Measurements from ENCODE around the gene AMPD3. TPM values are rescaled to one million over a fixed set of nuclear protein-coding genes. Genes with fewer than 3 reads are reported as not detected.
A peak's percentile ranks its signal among the peaks of the same experiment; 100 is the strongest.

AMPD3 gene
- total RNA-seq, 1 donor from 2014 or later: 2.2 TPM

- Mint-ChIP-seq H3K4me1 (ENCODE audit: low read depth) (peaks cover 31% of the 10 kb centered on the region), H3K4me3 (ENCODE audit: unreplicated experiment) (no peak overlapping the region), H3K27me3 (ENCODE audit: low read depth) (peaks cover 7% of the 10 kb centered on the region), H3K27ac (ENCODE audit: unreplicated experiment) (no peak overlapping the region), H3K9me3 (ENCODE audit: low read depth) (no peaks in the 10 kb centered on the region), H3K36me3 (ENCODE audit: low read depth) (no peaks in the 10 kb centered on the region)
- DNase-seq (ENCODE audit: low spot score): no peak
- TF ChIP-seq, protein P1, sequence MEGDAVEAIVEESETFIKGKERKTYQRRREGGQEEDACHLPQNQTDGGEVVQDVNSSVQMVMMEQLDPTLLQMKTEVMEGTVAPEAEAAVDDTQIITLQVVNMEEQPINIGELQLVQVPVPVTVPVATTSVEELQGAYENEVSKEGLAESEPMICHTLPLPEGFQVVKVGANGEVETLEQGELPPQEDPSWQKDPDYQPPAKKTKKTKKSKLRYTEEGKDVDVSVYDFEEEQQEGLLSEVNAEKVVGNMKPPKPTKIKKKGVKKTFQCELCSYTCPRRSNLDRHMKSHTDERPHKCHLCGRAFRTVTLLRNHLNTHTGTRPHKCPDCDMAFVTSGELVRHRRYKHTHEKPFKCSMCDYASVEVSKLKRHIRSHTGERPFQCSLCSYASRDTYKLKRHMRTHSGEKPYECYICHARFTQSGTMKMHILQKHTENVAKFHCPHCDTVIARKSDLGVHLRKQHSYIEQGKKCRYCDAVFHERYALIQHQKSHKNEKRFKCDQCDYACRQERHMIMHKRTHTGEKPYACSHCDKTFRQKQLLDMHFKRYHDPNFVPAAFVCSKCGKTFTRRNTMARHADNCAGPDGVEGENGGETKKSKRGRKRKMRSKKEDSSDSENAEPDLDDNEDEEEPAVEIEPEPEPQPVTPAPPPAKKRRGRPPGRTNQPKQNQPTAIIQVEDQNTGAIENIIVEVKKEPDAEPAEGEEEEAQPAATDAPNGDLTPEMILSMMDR (IDR thresholded peaks at IDR 0.05): no peak
These were observed 1.8 kb upstream of the AMPD3 start for GRCh38 chr11:10453261-10453660.

DNA sequence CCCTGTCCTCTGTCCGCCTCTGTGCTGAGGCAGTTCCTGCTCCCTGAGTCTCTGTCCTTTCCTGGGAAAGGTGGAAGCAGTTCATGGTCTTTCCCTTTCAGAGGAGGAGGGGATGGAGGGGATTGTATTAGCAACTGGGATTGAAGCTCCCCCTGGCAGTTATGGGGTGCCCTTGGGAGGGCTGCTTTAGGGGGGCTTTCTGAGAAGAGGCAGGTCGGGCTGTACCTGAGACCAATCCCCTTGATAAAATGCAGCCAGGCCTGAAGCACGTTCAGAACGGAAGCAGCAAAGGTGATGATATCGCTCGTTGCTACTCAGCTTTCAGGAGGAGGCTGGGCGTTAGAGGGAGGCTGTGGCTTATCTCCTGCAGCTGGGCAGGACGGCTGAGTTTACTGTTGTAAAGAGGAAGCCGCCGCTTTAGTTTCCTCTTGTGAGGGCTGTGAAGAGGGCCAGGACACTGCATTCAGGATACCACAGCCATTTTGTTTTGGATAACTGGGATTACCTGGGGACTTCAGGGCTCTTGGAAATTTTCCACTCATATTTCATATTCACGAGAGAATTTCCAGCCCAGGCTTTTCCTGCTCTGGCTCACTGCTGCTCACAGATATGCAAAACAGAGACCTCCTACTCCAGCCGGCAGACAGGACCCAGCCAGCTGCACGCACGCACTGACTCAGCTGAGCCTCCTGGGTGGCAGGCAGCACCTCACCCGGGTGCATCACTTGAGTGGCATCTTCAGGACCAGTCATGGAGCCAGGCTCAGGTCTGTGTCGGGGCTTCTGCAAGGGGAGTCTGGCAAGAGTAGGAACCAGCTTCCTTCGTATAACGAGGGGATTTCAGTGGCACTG is 798 bp downstream of the AMPD3 start:
- TF ChIP-seq, protein P1 (IDR thresholded peaks at IDR 0.05): no peak
- H3K9me3 Mint-ChIP-seq (ENCODE audit: low read depth): no peaks in the 10 kb centered on the region
- H3K27ac Mint-ChIP-seq (ENCODE audit: unreplicated experiment): peak overlapping the region; percentile 57
- H3K4me3 Mint-ChIP-seq (ENCODE audit: unreplicated experiment): peak overlapping the region; percentile 16
- H3K4me1 Mint-ChIP-seq (ENCODE audit: low read depth): peaks cover 25% of the 10 kb centered on the region
- peaks cover 3% of the 10 kb centered on the region for H3K27me3 Mint-ChIP-seq (ENCODE audit: low read depth)
- H3K36me3 Mint-ChIP-seq (ENCODE audit: low read depth): no peaks in the 10 kb centered on the region
- no peak for DNase-seq (ENCODE audit: low spot score)

- H3K4me3 Mint-ChIP-seq (ENCODE audit: unreplicated experiment): no peak overlapping the region
- TF ChIP-seq, protein P1 (IDR thresholded peaks at IDR 0.05): no peak
- H3K4me1 Mint-ChIP-seq (ENCODE audit: low read depth): peaks cover 19% of the 10 kb centered on the region
- no peak overlapping the region for H3K27ac Mint-ChIP-seq (ENCODE audit: unreplicated experiment)
- H3K27me3 Mint-ChIP-seq (ENCODE audit: low read depth): no peaks in the 10 kb centered on the region
- H3K36me3 Mint-ChIP-seq (ENCODE audit: low read depth): no peaks in the 10 kb centered on the region
- DNase-seq (ENCODE audit: low spot score): no peak
- H3K9me3 Mint-ChIP-seq (ENCODE audit: low read depth): no peaks in the 10 kb centered on the region
These were observed 1.5 kb downstream of the AMPD3 start for GRCh38 chr11:10456519-10456918.

DNA sequence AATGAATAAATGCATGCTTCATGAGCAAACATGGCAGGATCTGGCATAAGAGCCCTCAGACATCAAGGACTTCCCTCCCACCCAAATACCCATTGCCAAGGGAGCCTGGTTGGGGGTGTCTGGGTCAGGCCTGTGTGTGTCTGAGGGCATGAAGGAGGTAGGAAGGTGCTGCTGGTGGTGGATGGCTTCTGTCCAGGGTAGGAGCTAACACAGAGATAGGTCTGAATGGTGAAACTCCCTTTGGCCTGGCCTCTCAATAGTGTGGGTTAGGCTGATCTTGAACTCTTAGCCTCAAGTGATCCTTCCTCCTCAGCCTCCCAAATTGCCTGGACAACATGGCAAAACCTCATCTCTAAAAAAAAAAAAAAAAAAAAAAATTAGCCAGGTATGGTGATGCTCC is 2.8 kb downstream of the AMPD3 start:
- TF ChIP-seq, protein P1 (IDR thresholded peaks at IDR 0.05): no peak
- Mint-ChIP-seq H3K27me3 (ENCODE audit: low read depth) (no peaks in the 10 kb centered on the region), H3K27ac (ENCODE audit: unreplicated experiment) (no peak overlapping the region), H3K9me3 (ENCODE audit: low read depth) (no peaks in the 10 kb centered on the region), H3K4me1 (ENCODE audit: low read depth) (peaks cover 19% of the 10 kb centered on the region), H3K4me3 (ENCODE audit: unreplicated experiment) (no peak overlapping the region), H3K36me3 (ENCODE audit: low read depth) (no peaks in the 10 kb centered on the region)
- DNase-seq (ENCODE audit: low spot score): no peak

GRCh38 chr11:10459029-10459970 is 4.2 kb downstream of the AMPD3 start:
- no peak for DNase-seq (ENCODE audit: low spot score)
- H3K27me3 Mint-ChIP-seq (ENCODE audit: low read depth): no peaks in the 10 kb centered on the region
- no peak overlapping the region for H3K27ac Mint-ChIP-seq (ENCODE audit: unreplicated experiment)
- TF ChIP-seq, protein P1 (IDR thresholded peaks at IDR 0.05): no peak
- H3K36me3 Mint-ChIP-seq (ENCODE audit: low read depth): no peaks in the 10 kb centered on the region
- H3K9me3 Mint-ChIP-seq (ENCODE audit: low read depth): no peaks in the 10 kb centered on the region
- no peak overlapping the region for H3K4me3 Mint-ChIP-seq (ENCODE audit: unreplicated experiment)
- H3K4me1 Mint-ChIP-seq (ENCODE audit: low read depth): peaks cover 19% of the 10 kb centered on the region

Measured in chondrocyte (in vitro differentiated cells).